ENCODE results near the gene RXRA. TPM values are rescaled to one million over a fixed set of nuclear protein-coding genes. Genes with fewer than 3 reads are reported as not detected.

RXRA gene
- total RNA-seq, 1 donor from 2014 or later = 52.4 TPM

DNA sequence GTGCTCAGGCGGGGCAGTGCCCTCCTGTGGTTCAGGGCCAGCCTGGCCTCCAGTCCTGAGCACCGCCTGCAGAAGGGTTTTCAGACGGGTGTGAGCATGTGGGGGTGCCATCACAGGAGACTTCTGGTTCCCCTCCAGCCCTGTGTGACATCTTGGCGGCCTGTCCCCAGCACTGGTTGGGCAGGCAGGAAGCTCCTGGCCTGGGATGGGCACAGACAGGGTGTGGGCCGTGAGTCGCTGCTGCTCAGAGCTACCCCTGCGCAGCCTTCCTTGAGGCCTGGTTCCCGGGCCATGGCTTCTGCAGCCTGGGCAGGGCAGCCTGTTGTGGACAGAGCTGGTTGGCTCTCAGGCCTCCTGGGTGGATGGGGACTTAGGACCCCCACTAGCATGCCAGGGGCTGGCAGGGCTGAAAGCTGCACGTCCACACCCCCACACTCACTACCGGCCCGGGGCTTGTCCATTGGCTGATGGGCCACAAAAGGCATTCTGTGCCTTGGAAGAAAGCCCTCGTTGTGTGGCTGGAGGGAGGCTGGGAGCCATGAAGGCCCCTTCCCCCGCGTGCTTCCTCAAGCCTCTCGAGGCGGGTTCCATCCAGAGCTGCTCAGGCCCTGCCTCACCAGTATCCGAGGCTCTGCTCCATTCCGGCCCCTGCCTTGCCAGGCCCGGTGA lies 58.7 kb downstream of the RXRA start:
- ATAC-seq = peak; percentile 38

GRCh38 chr9:134385915-134386314 lies 59.7 kb downstream of the RXRA start:
- no peak for ATAC-seq

- no peak for ATAC-seq
These were observed 60.9 kb downstream of the RXRA start for GRCh38 chr9:134386951-134387831.

- no peak for ATAC-seq
These were observed 62.1 kb downstream of the RXRA start for GRCh38 chr9:134388289-134388808.

DNA sequence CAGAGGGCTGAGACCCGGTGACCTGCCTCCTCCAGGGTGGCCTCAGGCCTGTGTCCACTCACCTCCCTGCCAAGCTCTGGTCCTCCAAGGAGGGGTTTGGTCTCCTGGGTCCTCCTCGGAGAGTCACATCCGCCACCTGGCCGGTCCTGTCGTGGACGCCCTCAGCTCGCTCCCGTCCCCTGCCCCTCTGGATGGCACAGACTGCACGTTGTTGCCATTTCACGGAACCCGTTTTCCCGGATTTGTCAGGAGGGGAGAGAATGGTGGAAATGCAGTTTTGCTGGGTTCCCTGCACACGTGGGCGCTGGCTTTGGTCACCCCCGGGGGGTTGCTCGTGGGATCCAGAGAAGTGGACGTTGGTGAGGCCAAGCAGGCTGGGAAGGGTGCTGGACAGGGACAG lies 62.7 kb downstream of the RXRA start:
- ATAC-seq = no peak

DNA sequence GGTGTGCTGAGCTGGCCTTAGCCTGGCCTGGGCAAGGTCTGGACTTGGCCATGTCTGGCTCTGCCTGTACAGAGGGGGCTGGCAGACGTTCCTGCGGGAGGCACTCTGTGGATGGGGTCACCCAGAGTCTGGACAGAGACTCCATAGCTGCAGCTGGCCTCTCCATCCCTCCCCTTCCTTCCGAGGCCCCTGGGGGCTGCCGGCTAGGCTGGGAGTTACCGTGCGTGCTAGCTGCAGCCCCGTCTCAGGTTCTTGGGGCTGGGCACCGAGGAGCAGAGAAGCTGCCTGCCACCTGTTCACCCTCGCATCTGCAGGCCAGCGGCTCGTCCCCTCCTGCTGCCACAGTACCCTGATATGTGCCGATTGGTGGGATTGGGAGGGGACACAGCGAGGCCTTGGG lies 63.4 kb downstream of the RXRA start:
- no peak for ATAC-seq

DNA sequence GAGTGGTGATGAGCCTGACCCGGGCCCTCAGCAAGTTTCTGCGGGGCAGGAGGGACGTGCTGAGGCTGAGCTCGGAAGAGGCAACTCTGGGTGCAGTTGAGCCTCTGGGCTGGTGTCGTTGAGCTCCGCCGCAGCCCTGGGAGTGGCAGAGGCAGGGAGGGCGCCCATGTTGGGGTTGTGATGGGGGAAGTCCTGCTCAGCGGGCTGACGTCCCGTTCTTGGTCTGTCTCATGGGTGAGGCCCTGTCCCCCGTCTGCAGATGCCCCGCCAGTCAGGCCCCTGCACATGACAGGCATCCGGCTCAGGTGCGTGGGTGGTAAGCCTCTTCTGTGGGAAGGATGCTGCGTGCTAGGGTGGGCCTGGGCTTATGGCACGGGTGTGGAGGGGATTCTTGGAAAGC lies 64.3 kb downstream of the RXRA start:
- ATAC-seq = peak; percentile 3

DNA sequence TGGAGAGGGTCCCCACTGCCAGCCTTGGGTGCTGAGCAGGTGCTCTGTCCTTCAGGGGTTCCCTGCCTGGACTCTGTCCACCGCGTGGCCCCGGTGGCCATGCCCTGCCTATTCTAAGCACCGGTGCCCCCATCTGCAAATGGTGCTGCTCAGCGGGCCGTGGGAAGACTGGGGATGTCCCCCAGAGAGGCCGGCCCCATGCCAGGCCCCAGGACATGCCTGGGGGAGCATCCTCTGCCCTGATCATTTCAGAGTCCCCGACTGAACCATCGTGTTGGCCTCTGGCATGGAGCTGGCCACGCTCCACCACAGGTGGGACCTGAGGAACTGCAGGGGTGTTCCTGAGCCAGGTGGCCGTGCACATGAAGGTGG lies 64.7 kb downstream of the RXRA start:
- no peak for ATAC-seq

DNA sequence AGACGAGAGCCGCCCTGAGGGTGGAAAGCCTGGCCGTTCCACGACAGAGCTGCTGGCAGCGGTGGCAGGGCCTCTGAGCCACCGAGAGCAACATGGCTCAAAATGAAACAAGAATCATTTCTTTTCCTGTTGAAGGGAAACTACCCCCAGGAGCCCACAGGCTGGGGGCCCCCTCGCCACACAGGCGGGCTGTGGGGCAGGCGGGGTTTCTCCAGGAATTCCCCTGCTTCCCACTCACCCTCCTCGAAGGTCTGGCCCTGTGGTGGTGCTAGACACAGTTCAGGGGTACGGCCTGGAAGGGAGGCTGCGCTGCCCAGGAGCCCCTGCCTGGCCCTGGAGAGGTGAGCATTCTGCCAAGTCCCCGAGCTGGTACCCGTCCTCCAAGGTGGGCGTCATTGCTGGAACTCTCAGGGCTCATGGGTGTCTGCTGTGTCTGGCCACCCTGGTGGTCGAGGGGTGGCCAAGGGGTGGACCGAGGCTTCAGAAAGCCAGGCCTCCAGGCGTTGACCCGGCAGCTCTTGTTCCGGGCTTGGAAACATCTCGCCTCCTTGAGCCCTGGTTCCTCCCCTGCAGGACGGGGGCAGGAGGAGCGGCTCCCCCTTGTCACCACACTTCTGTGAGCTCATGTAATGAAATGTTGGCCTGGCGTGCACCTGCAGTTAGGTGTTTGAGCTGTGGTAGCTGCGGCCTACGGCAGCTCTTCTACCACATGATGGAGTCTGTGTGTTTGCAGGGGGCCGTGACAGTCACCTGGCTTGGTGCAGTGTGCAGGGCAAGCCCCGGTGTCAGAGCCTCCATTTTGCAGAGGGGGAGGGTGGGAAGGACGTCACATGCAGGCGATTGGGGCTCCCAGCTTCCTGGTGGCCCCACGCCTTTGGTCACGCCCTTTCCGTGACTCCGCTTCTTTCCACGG lies 65.3 kb downstream of the RXRA start:
- peak; percentile 9 for ATAC-seq

GRCh38 chr9:134392900-134393299 lies 66.6 kb downstream of the RXRA start:
- no peak for ATAC-seq

DNA sequence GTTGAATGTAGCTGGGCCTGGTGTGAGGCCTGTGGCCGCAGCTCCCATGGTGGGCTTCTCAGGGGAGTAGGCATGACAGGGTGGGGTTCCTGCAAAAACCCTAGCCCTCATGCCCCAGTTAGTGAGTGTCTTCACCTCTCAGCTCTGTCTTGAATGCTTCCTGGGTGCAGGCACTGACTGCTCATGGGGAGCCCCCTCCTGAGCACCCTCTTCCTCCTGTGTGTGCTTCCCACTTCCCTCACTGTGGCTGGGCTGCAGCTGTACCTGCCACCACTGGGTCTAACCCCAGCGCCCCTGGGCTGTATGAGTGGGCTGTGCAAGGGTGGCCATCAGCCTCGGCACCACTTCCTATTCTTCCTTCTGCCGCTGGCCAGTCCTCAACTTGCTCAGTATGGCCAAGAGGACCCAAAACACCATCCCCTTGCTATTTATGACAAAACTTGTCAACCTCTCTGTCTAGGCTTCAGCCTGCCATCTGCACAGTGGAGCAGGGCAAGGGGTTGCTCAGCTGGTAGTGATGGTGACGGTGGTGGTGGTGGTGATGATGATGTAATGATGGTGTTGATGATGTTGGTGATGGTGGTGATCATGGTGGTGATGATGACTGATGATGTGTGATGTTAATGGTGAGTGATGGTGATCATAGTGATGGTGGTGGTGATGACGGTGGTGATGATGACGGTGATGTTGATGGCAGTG lies 67.5 kb downstream of the RXRA start:
- ATAC-seq = no peak

DNA sequence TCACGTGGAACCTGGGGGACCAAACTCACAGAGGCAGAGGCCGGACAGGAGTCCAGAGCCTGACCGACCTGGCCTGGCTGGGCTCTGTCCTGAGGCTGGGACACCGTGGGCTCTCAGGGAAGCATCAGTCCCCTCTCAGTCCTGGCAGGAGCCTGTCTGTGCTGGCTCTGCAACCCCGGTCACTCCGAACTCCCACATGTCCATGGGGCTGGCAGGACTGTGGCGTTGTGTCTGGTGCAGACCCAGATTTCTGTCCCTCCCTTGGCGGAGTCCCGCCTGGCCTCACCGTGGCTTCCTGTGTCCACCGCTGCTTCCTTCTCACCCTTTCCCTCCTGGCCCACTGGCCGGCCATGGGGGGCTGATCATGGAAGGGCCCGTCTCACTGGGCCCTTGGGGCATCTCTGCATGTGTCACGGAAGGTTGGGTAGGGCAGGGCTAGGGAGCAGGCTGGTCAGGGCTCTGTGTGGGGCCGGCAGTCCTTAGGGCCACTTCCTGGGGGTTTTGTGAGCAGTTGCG lies 68.8 kb downstream of the RXRA start:
- ATAC-seq = no peak

DNA sequence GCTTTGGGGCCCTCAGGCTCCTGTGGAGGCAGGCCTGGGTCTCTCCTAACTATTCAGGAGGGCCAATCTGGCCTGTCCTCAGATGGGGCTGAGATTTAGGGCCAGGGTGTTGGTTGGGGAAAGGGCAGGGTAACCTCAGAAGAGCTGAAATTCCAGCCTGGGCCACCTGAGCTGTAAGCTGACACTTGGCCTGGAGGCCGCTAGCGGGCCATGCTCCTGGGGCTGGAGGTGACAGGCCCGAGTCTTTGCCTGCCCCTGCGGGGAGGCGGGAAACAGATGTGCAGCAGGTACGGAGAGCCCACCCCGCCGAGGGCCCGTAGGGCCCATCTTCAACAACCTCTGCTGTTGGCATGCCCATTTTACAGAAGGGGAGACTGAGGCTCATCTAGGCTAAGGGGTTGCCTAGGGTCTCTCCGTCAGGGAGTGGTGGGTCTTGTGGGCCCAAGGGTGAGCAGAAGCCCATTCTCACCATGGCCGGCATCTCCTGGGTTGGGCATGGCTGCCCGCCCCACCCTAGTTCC lies 69.5 kb downstream of the RXRA start:
- ATAC-seq = no peak

GRCh38 chr9:134396258-134396742 lies 70.0 kb downstream of the RXRA start:
- ATAC-seq = no peak

DNA sequence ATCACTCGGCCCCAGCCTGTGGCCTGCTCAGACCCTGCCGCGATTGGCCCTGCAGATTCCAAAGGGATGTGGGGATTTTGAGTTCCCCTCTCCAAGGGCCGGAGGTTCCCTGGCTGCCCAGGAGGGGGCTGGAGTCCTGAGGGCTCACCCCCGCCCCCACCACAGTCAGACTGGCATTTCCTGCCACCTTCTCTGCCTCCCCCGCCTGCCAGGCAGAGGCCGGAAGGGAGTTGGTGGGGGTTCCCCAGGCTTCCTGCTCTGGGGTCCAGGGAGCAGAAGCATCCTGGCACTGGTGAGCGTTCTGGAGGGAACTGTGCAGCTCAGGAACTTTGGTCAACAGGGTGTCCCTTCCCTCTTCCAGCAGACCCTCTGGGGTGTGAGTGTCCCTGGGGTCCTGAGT lies 70.6 kb downstream of the RXRA start:
- ATAC-seq = no peak

GRCh38 chr9:134398756-134399155 lies 72.5 kb downstream of the RXRA start:
- ATAC-seq = no peak

- no peak for ATAC-seq
These were observed 73.3 kb downstream of the RXRA start for GRCh38 chr9:134399435-134400056.

GRCh38 chr9:134400283-134400682 lies 74.0 kb downstream of the RXRA start:
- ATAC-seq = no peak

GRCh38 chr9:134401391-134401790 lies 75.1 kb downstream of the RXRA start:
- no peak for ATAC-seq

- no peak for ATAC-seq
These were observed 75.9 kb downstream of the RXRA start for GRCh38 chr9:134402182-134402581.

DNA sequence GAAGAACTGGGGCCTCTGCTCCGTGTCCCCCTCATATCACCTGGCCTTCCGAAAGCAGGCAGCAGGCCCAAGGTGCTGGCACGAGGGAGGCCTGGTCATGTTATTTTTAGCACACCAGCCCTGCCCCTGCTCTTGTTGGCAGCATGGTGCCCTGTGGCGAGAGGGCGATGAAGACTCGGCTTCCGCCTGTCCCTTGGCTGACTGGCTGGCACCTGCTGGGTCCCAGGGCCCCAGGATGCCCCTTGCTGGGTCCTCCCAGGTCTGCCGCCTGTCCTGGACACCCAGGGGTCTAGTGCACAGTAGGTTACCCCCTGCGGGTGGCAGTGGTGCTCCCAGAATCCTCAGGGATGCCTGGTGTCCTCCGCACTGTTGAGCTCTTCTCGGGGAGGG lies 77.0 kb downstream of the RXRA start:
- ATAC-seq = no peak
